Renal pelvis (tissue), 12 donors: Measurements from ENCODE around the gene AMOTL2. TPM values are rescaled to one million over a fixed set of nuclear protein-coding genes. Genes with fewer than 3 reads are reported as not detected.

Source experiments
- DNase-seq: peaks from one replicate; pipeline ENCODE4 v3.0.0-alpha.2; 2013
- long read RNA-seq, 16 experiments: transcript quantifications; one replicate each; lab custom pipeline, GENCODE V29; 2026
- polyA plus RNA-seq, 3 donors: library from polyadenylated mRNA; unstranded; fragments of 120-200 nt; gene quantifications; one replicate each; pipeline ENCODE4 v1.2.1, GENCODE V29; 2013; ENCODE audit not compliant: insufficient read length in 3 of 3

The AMOTL2 gene
- 10 to 100 TPM; 85.5 to 94.7 (median 85.9) TPM for polyA plus RNA-seq
- long read RNA-seq, donor 1, full-length matches to known transcripts: 14 of 34 reads
- long read RNA-seq, donor 1, partial matches to known transcripts: 20 of 34 reads
- long read RNA-seq, donor 1, other reads (novel, unspliced or antisense): 0 of 34 reads
- long read RNA-seq, donor 2, full-length matches to known transcripts: 19 of 36 reads
- long read RNA-seq, donor 2, partial matches to known transcripts: 17 of 36 reads
- long read RNA-seq, donor 2, other reads (novel, unspliced or antisense): 0 of 36 reads
- long read RNA-seq, donor 3, full-length matches to known transcripts: 11 of 59 reads
- long read RNA-seq, donor 3, partial matches to known transcripts: 48 of 59 reads
- long read RNA-seq, donor 3, other reads (novel, unspliced or antisense): 0 of 59 reads
- long read RNA-seq, donor 4, full-length matches to known transcripts: 10 of 28 reads
- long read RNA-seq, donor 4, partial matches to known transcripts: 18 of 28 reads
- long read RNA-seq, donor 4, other reads (novel, unspliced or antisense): 0 of 28 reads
- long read RNA-seq, donor 5, full-length matches to known transcripts: 4 of 52 reads
- long read RNA-seq, donor 5, partial matches to known transcripts: 48 of 52 reads
- long read RNA-seq, donor 5, other reads (novel, unspliced or antisense): 0 of 52 reads
- long read RNA-seq, donor 6, full-length matches to known transcripts: 19 of 44 reads
- long read RNA-seq, donor 6, partial matches to known transcripts: 19 of 44 reads
- long read RNA-seq, donor 6, other reads (novel, unspliced or antisense): 6 of 44 reads
- long read RNA-seq, donor 7, full-length matches to known transcripts: 15 of 75 reads
- long read RNA-seq, donor 7, partial matches to known transcripts: 60 of 75 reads
- long read RNA-seq, donor 7, other reads (novel, unspliced or antisense): 0 of 75 reads
- long read RNA-seq, donor 8, full-length matches to known transcripts: 6 of 29 reads
- long read RNA-seq, donor 8, partial matches to known transcripts: 23 of 29 reads
- long read RNA-seq, donor 8, other reads (novel, unspliced or antisense): 0 of 29 reads
- long read RNA-seq, donor 9, full-length matches to known transcripts: 14 of 51 reads
- long read RNA-seq, donor 9, partial matches to known transcripts: 37 of 51 reads
- long read RNA-seq, donor 9, other reads (novel, unspliced or antisense): 0 of 51 reads
- long read RNA-seq, donor 10, full-length matches to known transcripts: 6 of 39 reads
- long read RNA-seq, donor 10, partial matches to known transcripts: 33 of 39 reads
- long read RNA-seq, donor 10, other reads (novel, unspliced or antisense): 0 of 39 reads
- long read RNA-seq, donor 11, full-length matches to known transcripts: 7 of 35 reads
- long read RNA-seq, donor 11, partial matches to known transcripts: 28 of 35 reads
- long read RNA-seq, donor 11, other reads (novel, unspliced or antisense): 0 of 35 reads
- long read RNA-seq, donor 12, full-length matches to known transcripts: 12 of 53 reads
- long read RNA-seq, donor 12, partial matches to known transcripts: 41 of 53 reads
- long read RNA-seq, donor 12, other reads (novel, unspliced or antisense): 0 of 53 reads
- long read RNA-seq, donor 13, full-length matches to known transcripts: 1 of 44 reads
- long read RNA-seq, donor 13, partial matches to known transcripts: 43 of 44 reads
- long read RNA-seq, donor 13, other reads (novel, unspliced or antisense): 0 of 44 reads
- long read RNA-seq, donor 14: 0 reads
- long read RNA-seq, donor 15, full-length matches to known transcripts: 7 of 29 reads
- long read RNA-seq, donor 15, partial matches to known transcripts: 17 of 29 reads
- long read RNA-seq, donor 15, other reads (novel, unspliced or antisense): 5 of 29 reads
- long read RNA-seq, donor 16, full-length matches to known transcripts: 13 of 37 reads
- long read RNA-seq, donor 16, partial matches to known transcripts: 24 of 37 reads
- long read RNA-seq, donor 16, other reads (novel, unspliced or antisense): 0 of 37 reads

GRCh38 chr3:134374105-134374790, at the start of gene AMOTL2:
TSS of gene AMOTL2 (minus strand) at chr3:134374447. CDS start at chr3:134371433, 3,014 bp downstream.
- peak; percentile 98 for DNase-seq

DNA sequence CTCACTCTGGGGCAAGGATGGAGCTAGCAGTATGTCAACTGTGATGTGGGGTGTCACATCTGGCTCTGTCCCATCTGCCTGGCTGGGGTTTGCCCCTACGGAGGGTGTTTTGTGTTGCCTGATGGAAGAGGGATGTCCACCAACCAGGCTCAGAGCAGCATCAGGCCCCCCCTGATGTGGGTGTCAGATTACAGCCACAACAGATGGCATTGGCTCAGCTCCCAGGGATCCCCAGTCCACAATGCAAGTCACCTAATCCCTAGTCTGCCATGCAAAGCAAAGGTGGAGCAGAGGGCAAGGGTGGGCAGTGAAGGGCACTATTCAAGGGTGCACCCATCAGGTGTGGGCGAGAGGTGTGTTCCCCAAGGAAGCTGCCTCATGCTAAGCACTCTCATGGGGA, 48.9 kb upstream of the AMOTL2 start:
- DNase-seq: no peak

DNA sequence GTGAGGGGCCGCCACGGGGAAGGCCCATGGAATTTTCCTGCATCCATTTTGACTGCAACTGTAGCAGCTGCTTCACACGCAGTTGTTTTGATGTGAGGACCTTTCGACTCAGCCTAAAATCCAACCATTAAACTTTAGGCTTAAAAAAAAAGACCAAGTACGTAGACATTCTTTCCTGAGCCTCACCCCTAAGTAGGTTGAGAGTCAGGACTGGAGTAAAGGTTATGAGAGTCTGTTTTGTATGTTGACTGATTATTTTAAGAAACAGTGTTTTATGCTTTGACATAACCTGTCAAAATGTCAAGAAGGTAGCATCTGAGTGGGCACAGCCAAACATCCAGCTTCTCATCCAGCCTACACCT, 45.7 kb upstream of the AMOTL2 start:
- DNase-seq: no peak

GRCh38 chr3:134419214-134419959, 45.1 kb upstream of the AMOTL2 start:
- DNase-seq: no peak

DNA sequence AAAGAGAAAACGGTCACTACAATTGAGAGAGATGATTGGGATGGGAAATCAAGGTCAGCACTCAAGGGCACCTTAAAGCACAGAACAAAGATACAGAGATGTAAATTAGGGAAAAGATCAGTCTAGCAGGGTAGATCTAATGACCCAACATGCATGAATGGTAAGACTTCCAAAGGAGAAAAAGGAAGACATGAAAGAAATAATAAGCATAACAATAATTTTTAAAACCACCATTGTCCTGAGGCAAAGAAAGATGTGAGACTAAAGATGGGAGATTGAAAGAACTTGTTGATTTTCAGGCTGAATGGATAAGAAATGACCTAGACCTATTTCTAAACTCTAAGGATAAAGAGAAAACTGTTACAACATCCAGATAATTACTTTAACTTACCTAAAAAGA, 34.8 kb upstream of the AMOTL2 start:
- no peak for DNase-seq

DNA sequence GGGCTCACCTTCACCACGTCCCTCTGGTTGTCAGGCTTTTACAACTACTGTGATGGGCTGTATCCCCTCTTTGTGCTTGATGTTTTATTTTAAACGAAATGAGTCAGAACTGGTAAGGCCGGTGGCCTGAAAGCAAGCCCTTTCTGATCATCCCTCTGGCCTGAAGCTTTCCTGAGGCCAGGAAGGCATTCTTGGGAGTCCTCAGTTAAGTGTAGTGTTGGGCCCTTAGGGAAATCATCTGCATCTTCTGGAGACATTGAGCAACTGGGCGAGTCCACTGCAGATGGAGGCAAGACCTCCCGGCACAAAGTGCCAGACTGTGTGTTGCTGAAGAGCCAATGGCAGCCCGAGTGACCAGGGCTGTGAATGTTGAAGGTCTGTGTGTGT, 33.0 kb upstream of the AMOTL2 start:
- DNase-seq: no peak

DNA sequence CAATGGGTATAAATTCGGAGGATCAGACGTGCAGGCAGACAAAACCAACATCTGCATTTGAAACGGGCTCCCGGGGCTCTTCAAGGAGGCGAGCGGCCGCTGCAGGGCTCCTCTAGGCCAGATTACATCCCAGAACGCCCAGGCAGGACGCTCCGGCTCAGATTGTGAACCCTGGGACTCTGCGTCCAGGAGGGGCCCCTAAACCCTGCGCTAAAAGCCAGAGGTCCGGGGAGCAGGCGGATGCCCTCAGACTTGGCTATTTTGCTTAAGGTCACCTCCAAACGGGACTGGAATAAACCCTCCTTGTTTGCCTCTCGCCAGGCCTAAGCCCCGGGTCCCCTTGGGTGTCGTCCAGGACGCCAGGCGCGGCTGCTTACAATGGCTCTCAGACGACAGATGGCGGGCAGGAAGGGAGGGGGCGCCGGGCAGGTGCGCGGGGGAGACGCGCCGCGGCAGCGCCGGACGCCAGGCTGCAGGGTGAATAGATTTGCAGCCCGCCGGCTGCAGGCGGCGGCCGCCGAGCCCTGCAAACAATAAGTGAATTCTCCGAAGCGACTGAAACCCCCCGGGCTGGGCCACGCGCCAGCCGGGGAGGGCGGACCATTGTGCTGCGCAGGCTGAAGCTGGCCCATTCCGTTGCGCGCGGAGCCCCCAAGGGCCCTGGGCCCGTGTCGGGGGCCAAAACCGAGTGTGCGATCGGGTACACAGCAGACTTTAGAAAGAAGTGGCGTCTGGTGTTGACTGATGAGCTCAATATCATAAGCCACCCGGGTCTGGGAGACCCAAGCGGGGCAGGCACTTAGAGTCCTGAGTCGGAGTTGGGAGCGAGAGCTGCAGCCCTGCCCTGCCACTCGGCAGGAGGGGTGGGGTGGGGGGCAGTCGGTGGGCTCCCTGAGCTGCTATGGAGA, 32.3 kb upstream of the AMOTL2 start:
- DNase-seq: peak; percentile 43

DNA sequence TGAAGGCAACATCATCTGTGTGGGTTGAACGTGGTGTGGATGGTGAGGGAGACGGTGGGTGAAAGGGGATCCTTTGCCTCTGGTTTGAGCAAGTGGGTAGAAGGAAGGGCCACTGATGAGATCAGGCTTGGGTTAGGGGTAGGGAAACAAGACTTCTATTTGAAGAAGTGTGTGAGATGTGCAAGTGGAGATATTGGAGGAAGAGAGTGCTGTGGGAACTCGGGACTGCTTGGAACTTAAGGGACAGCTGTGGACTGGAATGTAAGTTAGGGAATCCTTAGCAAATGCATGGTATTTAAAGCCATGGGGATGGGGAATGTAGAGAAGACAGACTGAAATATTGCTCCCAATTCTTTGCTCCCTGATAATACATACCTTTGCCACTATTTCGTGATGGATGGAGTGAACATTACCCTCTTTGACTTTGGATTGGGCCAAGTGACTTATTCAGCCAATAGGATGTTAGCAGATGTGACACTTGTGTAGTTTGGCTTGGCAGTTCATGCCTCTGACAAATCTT, 30.2 kb upstream of the AMOTL2 start:
- no peak for DNase-seq

GRCh38 chr3:134397755-134398154, 23.5 kb upstream of the AMOTL2 start:
- DNase-seq: no peak

- DNase-seq: no peak
Observed at GRCh38 chr3:134395103-134395502, 20.9 kb upstream of the AMOTL2 start.

GRCh38 chr3:134394380-134394779, 20.1 kb upstream of the AMOTL2 start:
- DNase-seq: no peak

- DNase-seq: no peak
Observed at GRCh38 chr3:134393074-134393473, 18.8 kb upstream of the AMOTL2 start.

GRCh38 chr3:134392336-134392983, 18.2 kb upstream of the AMOTL2 start:
- no peak for DNase-seq

DNA sequence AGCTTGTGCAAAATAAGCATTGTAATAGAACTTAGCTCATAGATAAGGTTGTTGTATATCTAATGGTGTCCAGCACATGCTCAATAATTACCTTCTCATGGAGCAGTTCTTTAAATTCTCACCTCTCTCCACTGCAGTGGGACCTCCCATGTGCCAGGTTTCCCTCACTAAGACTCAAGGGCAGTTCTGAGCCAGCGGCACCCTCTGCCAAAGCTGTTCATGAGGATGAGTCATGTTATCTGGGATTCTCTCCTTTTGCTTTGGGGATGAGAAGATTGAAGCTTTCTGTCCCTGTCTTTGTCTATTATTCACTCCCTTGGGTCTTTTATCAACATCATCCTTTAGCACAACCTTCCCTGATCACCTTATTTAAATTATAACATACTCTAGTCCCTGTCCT, 15.6 kb upstream of the AMOTL2 start:
- no peak for DNase-seq

GRCh38 chr3:134388788-134389485, 14.7 kb upstream of the AMOTL2 start:
- no peak for DNase-seq

GRCh38 chr3:134388292-134388691, 14.0 kb upstream of the AMOTL2 start:
- DNase-seq: no peak

DNA sequence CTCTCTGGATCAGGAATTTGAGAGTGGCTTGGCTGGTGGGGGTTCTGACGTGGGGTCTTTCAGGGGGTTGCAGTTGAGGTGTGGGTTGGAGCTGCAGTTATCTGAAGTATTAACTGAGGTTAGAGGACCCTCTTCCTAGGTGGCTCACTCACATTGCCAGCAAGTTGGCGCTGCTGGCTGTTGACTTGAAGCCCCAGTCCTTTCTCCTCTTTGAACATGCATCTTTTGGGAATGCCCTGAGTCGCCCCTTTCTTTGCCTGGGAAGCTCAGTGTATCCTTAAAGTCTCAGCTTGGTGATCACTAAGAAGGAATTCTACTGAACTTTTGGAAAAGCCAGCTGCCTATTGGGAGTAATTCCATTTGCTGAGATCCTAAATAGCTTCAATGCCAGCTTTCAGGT, 13.0 kb upstream of the AMOTL2 start:
- no peak for DNase-seq
